PC-9 (cell line): ENCODE results near the gene B4GALNT3. TPM values are rescaled to one million over a fixed set of nuclear protein-coding genes. Genes with fewer than 3 reads are reported as not detected.

Experiments
- BruUV-seq: library from RNA; stranded (reverse); fragments of 400-500 nt; replicated peaks from 2 replicates; lab custom pipeline; 2021; lab: Mats Ljungman, UMichigan
- CTCF ChIA-PET: fragments of 300-600 bp; sonication (Branson Sonifier 250); formaldehyde crosslinking; loops from one replicate; lab custom pipeline; 2022; ENCODE audit warnings: antibody characterized with exemption; lab: Charles Lee
- POLR2A ChIA-PET: fragments of 300-600 bp; sonication (Branson Sonifier 250); formaldehyde crosslinking; loops from one replicate; lab custom pipeline; 2022; ENCODE audit warnings: antibody characterized with exemption; ENCODE audit not compliant: unreplicated experiment; lab: Charles Lee
- DNase-seq, 2 experiments: peaks; one replicate each; pipeline versions ENCODE4 v3.0.0 to v3.0.0-alpha.2; 2015 to 2022; ENCODE audit warnings: mixed read lengths in 1 of 2
- H2AFZ ChIP-seq: fragments of 200-600 bp; sonication (generic); 2 replicates; pipeline ENCODE4 v1.8.1; 2017; ENCODE audit warnings: antibody characterized with exemption
- H3F3A ChIP-seq: fragments of 200-600 bp; sonication (generic); 2 replicates; pipeline ENCODE4 v1.8.1; 2017; ENCODE audit warnings: antibody characterized with exemption, mild to moderate bottlenecking, low read depth; ENCODE audit not compliant: insufficient read depth
- H3K27ac ChIP-seq: fragments of 200-600 bp; sonication (generic); 2 replicates; pipeline ENCODE4 v1.6.1; 2016; ENCODE audit warnings: mixed run types
- H3K27me3 ChIP-seq: fragments of 200-600 bp; sonication (generic); 2 replicates; pipeline ENCODE4 v1.6.1; 2016; ENCODE audit warnings: low read depth, mixed run types; ENCODE audit not compliant: insufficient read depth
- H3K36me3 ChIP-seq: fragments of 200-600 bp; sonication (generic); 2 replicates; pipeline ENCODE4 v1.6.1; 2016; ENCODE audit warnings: low read depth, mixed run types
- H3K4me1 ChIP-seq: fragments of 200-600 bp; sonication (generic); replicated peaks from 2 replicates; pipeline ENCODE4 v1.6.1; 2016; ENCODE audit warnings: mixed run types; ENCODE audit not compliant: insufficient read depth
- H3K4me2 ChIP-seq: fragments of 200-600 bp; sonication (generic); 2 replicates; pipeline ENCODE4 v1.6.1; 2017; ENCODE audit warnings: mixed run types
- H3K4me3 ChIP-seq: fragments of 200-600 bp; sonication (generic); 2 replicates; pipeline ENCODE4 v1.6.1; 2016; ENCODE audit warnings: mixed run types
- H3K79me2 ChIP-seq: fragments of 200-600 bp; sonication (generic); 2 replicates; pipeline ENCODE4 v1.6.1; 2017; ENCODE audit warnings: low read depth, mixed run types
- H3K9me2 ChIP-seq: fragments of 200-600 bp; sonication (generic); 2 replicates; pipeline ENCODE4 v1.8.1; 2017; ENCODE audit warnings: mild to moderate bottlenecking; ENCODE audit not compliant: insufficient read depth
- H3K9me3 ChIP-seq: fragments of 200-600 bp; sonication (generic); 2 replicates; pipeline ENCODE4 v1.8.1; 2016; ENCODE audit warnings: low read depth; ENCODE audit not compliant: insufficient read depth
- H4K20me1 ChIP-seq: fragments of 200-600 bp; sonication (generic); 2 replicates; pipeline ENCODE4 v1.8.1; 2017; ENCODE audit not compliant: insufficient read depth
- EZH2 ChIP-seq: fragments of 200-600 bp; sonication (generic); IDR thresholded peaks from 2 replicates; pipeline ENCODE4 v1.8.0; 2017; ENCODE audit warnings: antibody characterized with exemption, low read depth
- intact Hi-C: fragments of 100-400 bp; cut with micrococcal nuclease; formaldehyde crosslinking; loops from one replicate; pipeline ENCODE4 v1.10.0; 2022; ENCODE audit not compliant: unreplicated experiment
- total RNA-seq: library from RNA; stranded (reverse); gene quantifications from 2 replicates; pipeline ENCODE4 v1.2.3, GENCODE V29; 2021
- TF ChIP-seq, protein P1 (sequence below): fragments of 200-600 bp; sonication (generic); conservative IDR thresholded peaks from 2 replicates; pipeline ENCODE4 v1.6.1; 2017; ENCODE audit warnings: mixed run types, antibody characterized with exemption, mild to moderate bottlenecking, moderate library complexity

Gene B4GALNT3
- total RNA-seq, 1 experiment from 2014 or later = 8.0 TPM

DNA sequence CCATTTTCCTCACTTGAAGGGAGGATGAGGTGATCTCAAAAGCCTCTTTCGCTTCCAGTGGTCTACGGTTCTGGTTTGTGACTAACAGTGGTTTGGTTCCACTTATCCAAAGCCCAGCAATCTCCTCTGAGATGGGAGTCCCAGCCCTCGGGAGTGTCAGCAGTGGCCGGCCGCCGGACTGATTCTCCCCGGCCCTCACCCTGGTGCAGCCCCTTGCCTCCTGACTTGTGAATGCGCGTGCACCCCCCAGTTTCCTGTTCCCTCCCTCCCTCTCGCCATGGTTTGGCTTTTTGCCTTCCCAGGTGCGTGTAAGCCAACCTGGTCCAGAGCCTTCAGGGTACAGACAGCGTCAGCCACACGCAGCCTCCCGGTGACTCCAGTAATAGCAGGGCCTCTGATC, 74.5 kb downstream of the B4GALNT3 start:
- Histone ChIP-seq H3K27me3 (no peaks in the 10 kb centered on the region), H3K4me1 (peaks cover 20% of the 10 kb centered on the region), H2AFZ (no peak overlapping the region), H3K4me2 (no peak overlapping the region), H3K9me3 (peaks cover 2% of the 10 kb centered on the region; the same call in 1 of the 2 replicates), H3K4me3 (no peak overlapping the region), H3K36me3 (no peaks in the 10 kb centered on the region), H3K79me2 (no peaks in the 10 kb centered on the region), H3K27ac (no peak overlapping the region), H4K20me1 (no peaks in the 10 kb centered on the region), H3K9me2 (no peaks in the 10 kb centered on the region), H3F3A (peaks cover 10% of the 10 kb centered on the region)
- intact Hi-C loops = no loop called here
- TF ChIP-seq, protein P1, sequence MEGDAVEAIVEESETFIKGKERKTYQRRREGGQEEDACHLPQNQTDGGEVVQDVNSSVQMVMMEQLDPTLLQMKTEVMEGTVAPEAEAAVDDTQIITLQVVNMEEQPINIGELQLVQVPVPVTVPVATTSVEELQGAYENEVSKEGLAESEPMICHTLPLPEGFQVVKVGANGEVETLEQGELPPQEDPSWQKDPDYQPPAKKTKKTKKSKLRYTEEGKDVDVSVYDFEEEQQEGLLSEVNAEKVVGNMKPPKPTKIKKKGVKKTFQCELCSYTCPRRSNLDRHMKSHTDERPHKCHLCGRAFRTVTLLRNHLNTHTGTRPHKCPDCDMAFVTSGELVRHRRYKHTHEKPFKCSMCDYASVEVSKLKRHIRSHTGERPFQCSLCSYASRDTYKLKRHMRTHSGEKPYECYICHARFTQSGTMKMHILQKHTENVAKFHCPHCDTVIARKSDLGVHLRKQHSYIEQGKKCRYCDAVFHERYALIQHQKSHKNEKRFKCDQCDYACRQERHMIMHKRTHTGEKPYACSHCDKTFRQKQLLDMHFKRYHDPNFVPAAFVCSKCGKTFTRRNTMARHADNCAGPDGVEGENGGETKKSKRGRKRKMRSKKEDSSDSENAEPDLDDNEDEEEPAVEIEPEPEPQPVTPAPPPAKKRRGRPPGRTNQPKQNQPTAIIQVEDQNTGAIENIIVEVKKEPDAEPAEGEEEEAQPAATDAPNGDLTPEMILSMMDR = no peak
- no peak for TF ChIP-seq EZH2
- ChIA-PET CTCF (no interaction called here), POLR2A (no interaction called here)
- no TSS peak for BruUV-seq
- DNase-seq = no peak

DNA sequence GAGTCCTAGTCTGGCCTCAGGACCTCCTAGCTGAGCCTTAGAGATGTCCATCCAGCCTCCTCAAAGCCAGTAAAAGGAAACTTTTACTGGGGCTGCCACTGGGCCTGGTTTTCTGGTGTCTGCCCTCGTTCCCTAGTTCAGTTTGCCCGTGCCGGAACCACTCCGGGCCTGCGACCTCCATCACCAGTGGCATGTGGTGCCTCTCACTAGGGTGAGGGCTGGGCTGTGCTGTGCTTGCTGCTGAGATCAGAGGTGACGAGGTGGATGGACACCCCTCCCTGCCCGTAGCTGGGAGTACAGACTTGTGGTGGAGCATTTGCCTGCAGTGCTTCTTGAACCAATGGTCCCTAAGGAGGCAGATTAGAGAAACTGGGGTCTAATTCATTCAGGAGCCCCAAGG, 75.7 kb downstream of the B4GALNT3 start:
- intact Hi-C loops = no loop called here
- Histone ChIP-seq H3K36me3 (no peaks in the 10 kb centered on the region), H3K27me3 (no peaks in the 10 kb centered on the region), H3K27ac (no peak overlapping the region), H3K9me3 (no peaks in the 10 kb centered on the region; the same call in 1 of the 2 replicates), H3K4me2 (no peak overlapping the region), H4K20me1 (no peaks in the 10 kb centered on the region), H3K4me3 (no peak overlapping the region), H3K79me2 (no peaks in the 10 kb centered on the region), H3F3A (peaks cover 15% of the 10 kb centered on the region), H3K9me2 (no peaks in the 10 kb centered on the region), H2AFZ (no peak overlapping the region), H3K4me1 (peaks cover 26% of the 10 kb centered on the region)
- ChIA-PET CTCF (no interaction called here), POLR2A (no interaction called here)
- no TSS peak for BruUV-seq
- no peak for DNase-seq
- TF ChIP-seq EZH2 = no peak
- TF ChIP-seq, protein P1 = no peak

DNA sequence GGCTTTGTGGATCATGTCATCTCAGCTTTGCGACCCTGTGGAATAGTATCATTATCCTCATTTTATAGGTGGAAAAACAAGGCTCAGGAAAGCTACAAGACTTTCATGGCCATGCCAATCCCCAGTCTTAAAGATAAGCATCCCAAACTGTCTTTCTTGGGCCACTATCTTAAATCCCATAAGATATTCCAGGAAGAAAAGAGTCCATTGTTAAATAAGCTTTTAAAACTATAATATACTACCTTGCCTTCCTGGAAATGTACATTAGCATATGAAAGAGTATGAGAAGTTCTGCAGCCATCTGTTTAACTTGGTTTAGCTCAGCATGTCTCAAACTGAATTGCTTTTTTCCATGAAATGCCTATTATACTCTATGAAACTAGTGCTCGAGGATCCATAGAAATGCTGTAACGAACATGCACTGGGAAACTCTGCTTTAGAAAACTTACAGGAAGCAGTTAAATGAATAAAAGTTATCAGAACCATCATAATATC, 77.1 kb downstream of the B4GALNT3 start:
- Histone ChIP-seq H3F3A (peaks cover 15% of the 10 kb centered on the region), H3K36me3 (no peaks in the 10 kb centered on the region), H3K4me1 (peaks cover 32% of the 10 kb centered on the region), H3K27me3 (no peaks in the 10 kb centered on the region), H4K20me1 (no peaks in the 10 kb centered on the region), H3K27ac (no peak overlapping the region; the same call in 1 of the 2 replicates), H3K4me3 (no peak overlapping the region), H2AFZ (no peak overlapping the region), H3K79me2 (no peaks in the 10 kb centered on the region), H3K9me3 (no peaks in the 10 kb centered on the region), H3K4me2 (no peak overlapping the region), H3K9me2 (no peaks in the 10 kb centered on the region)
- no peak for DNase-seq
- ChIA-PET POLR2A (no interaction called here), CTCF (interaction anchor here (1.0 kb wide), 1 partner anchor 17 kb away, joined by 4 read pairs; no protein-coding TSS in a partner anchor)
- TF ChIP-seq EZH2 = no peak
- TF ChIP-seq, protein P1 = no peak
- intact Hi-C loops = no loop called here
- no TSS peak for BruUV-seq
